ENCODE data around the gene OR5H1. TPM values are rescaled to one million over a fixed set of nuclear protein-coding genes. Genes with fewer than 3 reads are reported as not detected.
"Not testable (repeated sequence)": the region's sequence is repeated elsewhere in the genome, so short reads cannot be mapped to it uniquely, and the experiment has no call there.

The OR5H1 gene
- total and polyA plus RNA-seq, 9 of the 15 experiments (the other 6 are each of a cell fraction or from before 2014, with no cell fraction given), result not detected

DNA sequence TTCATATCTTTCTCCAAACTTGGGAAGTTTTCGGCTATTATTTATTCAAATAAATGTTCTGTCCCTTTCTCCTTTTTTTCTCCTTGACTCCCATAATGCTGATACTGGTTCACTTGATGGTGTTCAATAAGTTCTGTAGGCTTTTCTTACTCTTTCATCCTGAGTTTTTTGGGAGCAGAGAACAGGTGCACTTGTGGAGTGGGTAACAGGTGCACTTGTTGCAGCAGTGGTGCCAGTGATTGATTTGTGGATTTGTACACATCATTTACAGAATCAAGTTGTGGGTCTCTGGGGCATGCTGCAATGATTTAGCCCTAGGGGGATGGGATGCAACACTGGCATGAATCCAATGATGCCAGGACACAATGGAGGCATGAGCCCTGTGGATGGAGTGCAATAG, 14.8 kb upstream of the OR5H1 start (continued):
- TF ChIP-seq MTA3 (IDR thresholded peaks at IDR 0.05; ENCODE audit: borderline replicate concordance) (no peak), MAFK (IDR thresholded peaks at IDR 0.05; ENCODE audit: low read length) (no peak)

DNA sequence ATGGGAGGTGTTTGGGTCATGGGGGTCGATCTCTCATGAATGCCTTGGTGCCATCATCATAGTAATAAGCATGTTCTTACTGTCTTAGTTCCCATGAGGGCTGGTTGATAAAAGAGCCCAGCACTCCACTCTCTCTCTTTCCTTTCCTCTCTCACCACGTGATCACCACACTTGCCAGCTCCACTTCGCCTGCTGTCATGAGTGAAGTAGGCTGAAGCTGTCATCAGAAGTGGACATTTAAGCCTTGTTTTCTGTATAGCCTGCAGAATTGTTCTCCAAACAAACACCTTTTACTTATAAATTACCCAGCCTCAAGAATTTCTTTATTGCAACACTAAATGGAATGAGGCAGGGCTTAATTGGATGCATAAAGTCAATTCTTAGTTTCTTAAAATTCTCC, 6.1 kb downstream of the OR5H1 start:
- ChIA-PET POLR2A (no interaction called here), CTCF (ENCODE audit: low intra/inter-chr PET ratio) (no interaction called here)
- no peak overlapping the region for H3K9ac ChIP-seq (ENCODE audit: insufficient read depth in 1 of 2, low read depth in 2 of 2, low read length in 2 of 2)
- no peak for TF ChIP-seq HMG20B (CRISPR knock-in tag; IDR thresholded peaks at IDR 0.05)
- no peak for TF ChIP-seq PHF20 (IDR thresholded peaks at IDR 0.05; ENCODE audit: partially characterized antibody)
- ATAC-seq (no peak), FAIRE-seq (no peak), DNase-seq (ENCODE audit: extremely low read depth in 1 of 4, low spot score in 3 of 4) (no peak)
- no peaks in the 10 kb centered on the region for H3K27me3 ChIP-seq (ENCODE audit: control insufficient read depth in 2 of 2, insufficient read depth in 2 of 2, low read length in 2 of 2)
- intact Hi-C loops (cut with micrococcal nuclease) (no loop called here), in situ Hi-C loops (cut with MboI) (no loop called here)
- no peak overlapping the region for H2AFZ ChIP-seq (ENCODE audit: low read depth, low read length)
- H3K4me1 ChIP-seq (replicated peaks in 1 of 2; ENCODE audit: control insufficient read depth in 2 of 2, insufficient read depth in 2 of 2, low read length in 2 of 2), result no peaks in the 10 kb centered on the region
- no peaks in the 10 kb centered on the region for H3K79me2 ChIP-seq (ENCODE audit: control insufficient read depth, insufficient read depth, low read length)
- no peaks in the 10 kb centered on the region for H4K20me1 ChIP-seq (replicated peaks; ENCODE audit: control insufficient read depth, insufficient read depth, low read length)
- no peak overlapping the region for H3K4me3 ChIP-seq
- H3K27ac ChIP-seq (ENCODE audit: extremely low read depth, low read depth, low read length), result no peak overlapping the region
- H3K36me3 ChIP-seq (ENCODE audit: control insufficient read depth, insufficient read depth, low read length), result no peaks in the 10 kb centered on the region
- H3K9me1 ChIP-seq (ENCODE audit: control insufficient read depth, insufficient read depth, low read length), result no peaks in the 10 kb centered on the region
- 0% methylated on average over 3 of the region's 3 CpGs for WGBS (ENCODE audit: insufficient coverage, low coverage, missing lambda C conversion rate)
- no peaks in the 10 kb centered on the region for H3K9me3 ChIP-seq (replicated peaks; ENCODE audit: control insufficient read depth, insufficient read depth, low read depth, low read length)
- no peak overlapping the region for H3K4me2 ChIP-seq (ENCODE audit: insufficient read depth, low read length)
- no TSS peak for BruUV-seq (replicated peaks)

DNA sequence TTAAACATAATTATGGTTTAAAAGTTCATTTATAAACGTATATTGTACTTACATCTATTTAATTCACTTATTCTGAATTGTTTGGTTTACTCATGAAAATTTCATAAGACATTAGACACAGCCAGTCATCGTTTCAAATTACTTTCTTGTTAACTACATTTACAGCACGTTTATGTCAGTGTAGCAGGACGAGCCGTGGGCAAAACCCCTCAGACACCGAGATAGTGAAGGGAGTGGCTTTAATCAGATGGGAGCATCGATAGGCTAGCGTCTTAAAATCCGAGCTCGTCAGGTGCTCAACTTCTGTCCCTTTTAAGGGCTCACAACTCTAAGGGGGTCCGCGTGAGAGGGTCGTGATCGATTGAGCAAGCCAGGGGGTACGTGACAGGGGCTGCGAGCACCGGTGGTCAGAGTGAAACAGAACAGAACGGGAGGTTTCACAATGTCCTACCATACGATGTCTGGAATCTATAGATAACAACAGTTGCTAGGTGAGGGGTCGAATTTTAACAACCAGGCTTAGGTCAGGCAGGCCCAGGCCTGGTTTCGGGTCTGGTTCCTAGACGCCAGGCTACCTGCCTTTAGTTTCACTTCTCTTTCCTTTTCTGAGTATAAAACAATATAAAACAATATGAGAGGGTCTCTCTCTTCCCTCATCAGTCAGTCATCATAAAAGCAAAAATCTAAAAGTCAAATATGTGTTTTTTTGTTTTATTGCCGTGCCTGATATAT, 7.5 kb downstream of the OR5H1 start:
- under 1% methylated on average over 14 of the region's 23 CpGs for WGBS (ENCODE audit: insufficient coverage, low coverage, missing lambda C conversion rate)
- POLR2A ChIA-PET; in situ Hi-C loops (cut with MboI): not testable (repeated sequence)

More for the DNA sequence above, 7.5 kb downstream of the OR5H1 start:
- H3K4me1 ChIP-seq (replicated peaks in 1 of 2; ENCODE audit: control insufficient read depth in 2 of 2, insufficient read depth in 2 of 2, low read length in 2 of 2); ATAC-seq; H4K20me1 ChIP-seq (replicated peaks; ENCODE audit: control insufficient read depth, insufficient read depth, low read length); H3K4me3 ChIP-seq; CTCF ChIA-PET (ENCODE audit: low intra/inter-chr PET ratio); intact Hi-C loops (cut with micrococcal nuclease); H3K36me3 ChIP-seq (ENCODE audit: control insufficient read depth, insufficient read depth, low read length); H3K9ac ChIP-seq (ENCODE audit: insufficient read depth in 1 of 2, low read depth in 2 of 2, low read length in 2 of 2); H3K79me2 ChIP-seq (ENCODE audit: control insufficient read depth, insufficient read depth, low read length); H3K27me3 ChIP-seq (ENCODE audit: control insufficient read depth in 2 of 2, insufficient read depth in 2 of 2, low read length in 2 of 2); BruUV-seq (replicated peaks); H3K27ac ChIP-seq (ENCODE audit: extremely low read depth, low read depth, low read length); H3K4me2 ChIP-seq (ENCODE audit: insufficient read depth, low read length); H2AFZ ChIP-seq (ENCODE audit: low read depth, low read length); H3K9me1 ChIP-seq (ENCODE audit: control insufficient read depth, insufficient read depth, low read length); DNase-seq (ENCODE audit: extremely low read depth in 1 of 4, low spot score in 3 of 4); H3K9me3 ChIP-seq (replicated peaks; ENCODE audit: control insufficient read depth, insufficient read depth, low read depth, low read length); FAIRE-seq: not testable (repeated sequence)
